RWPE2 (cell line): ENCODE measurements around the gene PFN4.
"Not testable (repeated sequence)": the region's sequence is repeated elsewhere in the genome, so short reads cannot be mapped to it uniquely, and the experiment has no call there.

Source experiments
- ATAC-seq: fragments of 200-7000 bp; cut with Tn5 transposase; 3 replicates; pipeline ENCODE4 v1.9.1; 2021; ENCODE audit warnings: low read depth
- DNase-seq: peaks from one replicate; pipeline ENCODE4 v3.0.0-alpha.2; 2020; ENCODE audit warnings: low spot score
- H3K27ac ChIP-seq: fragments of 450-650 bp; 2 replicates; pipeline ENCODE4 v1.5.1; 2017; ENCODE audit warnings: mild to moderate bottlenecking; ENCODE audit not compliant: poor library complexity, severe bottlenecking
- H3K27me3 ChIP-seq: fragments of 250-450 bp; sonication (Bioruptor Pico); 2 replicates; pipeline ENCODE4 v1.5.1; 2021; ENCODE audit warnings: mild to moderate bottlenecking, moderate library complexity; ENCODE audit not compliant: insufficient read depth, poor library complexity, severe bottlenecking
- H3K36me3 ChIP-seq: fragments of 250-450 bp; sonication (Bioruptor Pico); 2 replicates; pipeline ENCODE4 v1.5.1; 2020; ENCODE audit warnings: low read depth, mild to moderate bottlenecking, moderate library complexity
- H3K4me1 ChIP-seq: fragments of 250-450 bp; sonication (Bioruptor Pico); 2 replicates; pipeline ENCODE4 v1.5.1; 2021; ENCODE audit warnings: mild to moderate bottlenecking, moderate library complexity; ENCODE audit not compliant: insufficient read depth, poor library complexity, severe bottlenecking
- H3K4me3 ChIP-seq: fragments of 250-450 bp; sonication (Bioruptor Pico); 2 replicates; pipeline ENCODE4 v1.5.1; 2021; ENCODE audit warnings: mild to moderate bottlenecking, moderate library complexity; ENCODE audit not compliant: severe bottlenecking
- H3K9me3 ChIP-seq: fragments of 250-450 bp; sonication (Bioruptor Pico); 2 replicates; pipeline ENCODE4 v1.5.1; 2021; ENCODE audit warnings: mild to moderate bottlenecking, moderate library complexity; ENCODE audit not compliant: severe bottlenecking
- CTCF ChIP-seq: fragments of 450-650 bp; IDR thresholded peaks from one replicate; pipeline ENCODE4 v1.5.1; 2017; ENCODE audit warnings: mild to moderate bottlenecking, moderate library complexity; ENCODE audit not compliant: poor library complexity, severe bottlenecking

Gene PFN4

DNA sequence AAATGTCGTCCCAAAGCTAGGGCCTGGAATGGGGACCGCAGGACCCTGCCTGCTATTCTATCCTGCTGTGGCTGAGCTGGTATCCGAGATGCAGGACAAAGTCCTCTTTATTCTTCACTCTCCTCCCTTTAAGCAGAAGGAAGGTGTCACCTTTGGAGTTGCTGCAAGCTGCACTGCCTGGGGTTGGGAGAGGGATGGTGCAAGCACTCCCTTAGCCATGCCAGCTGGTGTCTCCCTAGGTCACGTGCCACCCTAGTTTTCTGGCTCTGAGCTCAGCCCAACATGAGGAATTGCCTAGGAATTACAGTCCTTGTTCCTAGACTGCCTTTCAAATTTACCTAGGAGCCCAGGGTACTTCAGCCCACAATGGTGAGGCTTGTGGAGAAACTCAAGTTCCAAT lies 30.3 kb upstream of the PFN4 start:
- TF ChIP-seq CTCF, result no peak
- no peak overlapping the region for H3K27ac ChIP-seq

DNA sequence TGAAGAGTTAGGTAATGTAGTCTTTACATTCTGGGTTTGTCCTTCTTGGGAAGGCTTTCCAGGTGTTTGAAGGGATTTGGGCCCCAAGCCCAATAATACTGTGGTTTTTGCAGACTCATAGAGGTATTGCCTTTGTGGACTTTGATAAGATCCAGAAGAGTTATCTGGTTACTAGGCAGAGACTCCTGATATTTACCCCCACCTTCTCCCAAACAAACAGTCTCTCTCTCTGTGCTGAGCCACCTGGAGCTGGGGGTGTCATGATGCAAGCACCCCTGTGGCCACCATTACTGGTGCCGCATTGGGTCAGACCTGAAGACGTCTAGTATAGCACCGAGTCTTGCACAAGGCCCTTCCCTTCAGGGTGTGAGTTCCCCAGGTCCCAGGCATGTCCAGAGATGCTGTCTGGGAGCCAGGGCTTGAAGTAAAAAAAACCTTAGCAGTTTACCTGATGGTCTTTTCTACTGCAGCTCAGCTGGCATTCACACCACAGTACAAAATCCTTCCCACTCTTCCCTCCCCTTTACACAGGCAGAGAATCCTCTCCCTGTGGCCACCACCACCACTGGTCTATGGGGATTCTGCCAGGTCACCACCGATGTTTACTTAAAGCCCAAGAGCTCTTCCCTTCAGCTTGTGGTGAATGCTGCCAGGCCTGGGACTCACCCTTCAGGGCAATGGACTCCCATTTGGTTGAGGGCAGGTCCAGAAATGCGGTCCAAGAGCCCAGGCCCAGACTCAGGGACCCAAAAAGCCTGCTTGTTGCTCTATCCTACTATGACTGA lies 29.5 kb upstream of the PFN4 start:
- Histone ChIP-seq H3K27ac (no peak overlapping the region), H3K4me3 (no peak overlapping the region), H3K27me3 (no peaks in the 10 kb centered on the region), H3K36me3 (no peaks in the 10 kb centered on the region), H3K4me1 (no peaks in the 10 kb centered on the region), H3K9me3 (peaks cover 3% of the 10 kb centered on the region)
- DNase-seq (no peak), ATAC-seq (no peak)
- no peak for TF ChIP-seq CTCF

More for the DNA sequence above, 30.3 kb upstream of the PFN4 start:
- Histone ChIP-seq H3K9me3 (no peaks in the 10 kb centered on the region), H3K4me3 (no peak overlapping the region), H3K36me3 (no peaks in the 10 kb centered on the region), H3K4me1 (no peaks in the 10 kb centered on the region), H3K27me3 (no peaks in the 10 kb centered on the region)
- DNase-seq (no peak), ATAC-seq (no peak)

DNA sequence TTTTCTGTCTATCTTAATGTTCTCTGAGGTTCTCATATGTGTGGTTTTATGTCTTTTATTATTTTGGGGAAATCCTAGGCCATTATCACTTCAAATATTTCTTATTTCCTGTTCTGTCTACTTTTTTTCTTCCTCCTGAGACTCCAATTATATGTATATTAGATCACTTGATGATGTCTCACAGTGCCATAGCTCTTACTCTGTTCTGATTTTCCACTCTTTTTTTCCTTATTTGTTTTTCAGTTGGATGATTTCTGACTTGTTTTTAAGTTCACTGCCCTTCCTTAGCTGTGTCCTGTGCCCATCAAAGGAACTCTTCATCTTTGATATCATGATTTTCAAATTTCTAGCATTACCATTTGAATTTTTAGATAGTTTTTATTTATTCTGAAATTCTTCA lies 24.2 kb upstream of the PFN4 start:
- H3K27ac ChIP-seq, result no peak overlapping the region
- H3K36me3 ChIP-seq, result no peaks in the 10 kb centered on the region
- H3K27me3 ChIP-seq, result no peaks in the 10 kb centered on the region
- no peak overlapping the region for H3K4me3 ChIP-seq
- ATAC-seq (no peak), DNase-seq (no peak)
- no peak for TF ChIP-seq CTCF
- H3K4me1 ChIP-seq, result no peaks in the 10 kb centered on the region
- H3K9me3 ChIP-seq, result peaks cover 6% of the 10 kb centered on the region

DNA sequence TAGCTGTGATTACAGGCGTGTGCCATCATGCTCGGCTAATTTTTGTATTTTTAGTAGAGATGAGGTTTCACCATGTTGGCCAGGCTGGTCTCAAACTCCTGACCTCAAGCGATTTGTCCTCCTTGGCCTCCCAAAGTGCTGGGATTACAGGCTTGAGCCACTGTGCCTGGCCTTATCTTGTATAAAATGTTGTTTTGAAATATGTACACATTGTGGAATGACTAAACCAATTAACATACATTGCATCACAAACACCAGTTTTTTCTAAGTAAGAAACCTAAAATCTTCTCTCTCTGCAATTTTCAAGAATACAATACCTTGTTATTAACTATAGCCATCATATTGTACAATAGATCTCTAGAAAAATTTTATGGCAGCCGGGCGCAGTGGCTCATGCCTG lies 17.2 kb upstream of the PFN4 start:
- not testable (repeated sequence) for DNase-seq, H3K27ac ChIP-seq, H3K36me3 ChIP-seq, H3K9me3 ChIP-seq, H3K4me3 ChIP-seq, H3K27me3 ChIP-seq, ATAC-seq, H3K4me1 ChIP-seq

GRCh38 chr2:24132543-24132942 lies 9.4 kb upstream of the PFN4 start:
- ATAC-seq (no peak), DNase-seq (no peak)
- Histone ChIP-seq H3K4me3 (no peak overlapping the region), H3K4me1 (no peaks in the 10 kb centered on the region), H3K36me3 (no peaks in the 10 kb centered on the region), H3K27me3 (no peaks in the 10 kb centered on the region), H3K9me3 (no peaks in the 10 kb centered on the region), H3K27ac (no peak overlapping the region)
- TF ChIP-seq CTCF, result no peak
